ENCODE data around the gene EIF4G1.
"Not testable (repeated sequence)": the region's sequence is repeated elsewhere in the genome, so short reads cannot be mapped to it uniquely, and the experiment has no call there.

Gene EIF4G1

GRCh38 chr3:184339451-184340135 lies 25.2 kb downstream of the EIF4G1 start:
- H2AK5ac ChIP-seq (ENCODE audit: low read length, severe bottlenecking); H3K9me3 ChIP-seq (ENCODE audit: control insufficient read depth, low read length); H3K27ac ChIP-seq (ENCODE audit: low read length, poor library complexity, severe bottlenecking); H2BK5ac ChIP-seq (ENCODE audit: low read depth, low read length, poor library complexity, severe bottlenecking); H3K4ac ChIP-seq (ENCODE audit: low read depth in 1 of 2, low read length in 2 of 2); H3K27me3 ChIP-seq (ENCODE audit: control insufficient read depth in 1 of 2, insufficient read depth in 1 of 2, low read length in 2 of 2); H3K23ac ChIP-seq (ENCODE audit: low read length in 2 of 2); H2BK15ac ChIP-seq (ENCODE audit: low read depth, poor library complexity, severe bottlenecking); H2BK12ac ChIP-seq (ENCODE audit: low read length in 2 of 2); H3K14ac ChIP-seq (ENCODE audit: low read length in 2 of 2); H4K8ac ChIP-seq (ENCODE audit: low read length); H3K18ac ChIP-seq (ENCODE audit: low read depth in 1 of 2, low read length in 2 of 2); H2BK120ac ChIP-seq (ENCODE audit: low read depth, low read length); H3K4me2 ChIP-seq (ENCODE audit: low read length, poor library complexity, severe bottlenecking); H2AFZ ChIP-seq (ENCODE audit: low read depth, low read length); H4K91ac ChIP-seq (ENCODE audit: low read length): not testable (repeated sequence)
- whole genome bisulfite sequencing = 92% methylated on average over 19 of the region's 19 CpGs
- peak overlapping the region; percentile 90 for H3K9ac ChIP-seq (ENCODE audit: low read length)
- peak overlapping the region in 1 of 2 experiments; percentile 86 for H3K4me3 ChIP-seq (ENCODE audit: insufficient read depth in 1 of 2, low read depth in 1 of 2, low read length in 2 of 2)
- peaks cover 52% of the 10 kb centered on the region for H3K4me1 ChIP-seq (ENCODE audit: control insufficient read depth, insufficient read depth, low read depth, low read length)
- H3K36me3 ChIP-seq (ENCODE audit: control insufficient read depth in 1 of 2, insufficient read depth in 2 of 2, low read depth in 1 of 2, low read length in 2 of 2) = peaks cover 36 to 39% of the 10 kb centered on the region in 2 experiments
- peaks cover 26% of the 10 kb centered on the region for H3K79me1 ChIP-seq (replicated peaks; ENCODE audit: low read length, poor library complexity, severe bottlenecking)
- peak; percentile 65 for DNase-seq

GRCh38 chr3:184341925-184342324 lies 27.5 kb downstream of the EIF4G1 start:
- Histone ChIP-seq H3K4me2 (ENCODE audit: low read length, poor library complexity, severe bottlenecking) (no peak overlapping the region), H3K4ac (ENCODE audit: low read depth in 1 of 2, low read length in 2 of 2) (no peak overlapping the region), H2BK5ac (ENCODE audit: low read depth, low read length, poor library complexity, severe bottlenecking) (no peak overlapping the region), H3K36me3 (ENCODE audit: control insufficient read depth in 1 of 2, insufficient read depth in 2 of 2, low read depth in 1 of 2, low read length in 2 of 2) (peaks cover 38 to 40% of the 10 kb centered on the region in 2 experiments), H3K27me3 (ENCODE audit: control insufficient read depth in 1 of 2, insufficient read depth in 1 of 2, low read length in 2 of 2) (no peaks in the 10 kb centered on the region), H2BK15ac (ENCODE audit: low read depth, poor library complexity, severe bottlenecking) (no peak overlapping the region), H2BK120ac (ENCODE audit: low read depth, low read length) (no peak overlapping the region), H2AFZ (ENCODE audit: low read depth, low read length) (no peak overlapping the region), H3K14ac (ENCODE audit: low read length in 2 of 2) (no peak overlapping the region), H3K27ac (ENCODE audit: low read length, poor library complexity, severe bottlenecking) (no peak overlapping the region), H3K18ac (ENCODE audit: low read depth in 1 of 2, low read length in 2 of 2) (no peak overlapping the region), H3K79me1 (replicated peaks; ENCODE audit: low read length, poor library complexity, severe bottlenecking) (peaks cover 28% of the 10 kb centered on the region), H3K4me1 (ENCODE audit: control insufficient read depth, insufficient read depth, low read depth, low read length) (peaks cover 55% of the 10 kb centered on the region), H4K8ac (ENCODE audit: low read length) (no peak overlapping the region), H3K9ac (ENCODE audit: low read length) (no peak overlapping the region), H3K4me3 (ENCODE audit: insufficient read depth in 1 of 2, low read depth in 1 of 2, low read length in 2 of 2) (no peak overlapping the region), H4K91ac (ENCODE audit: low read length) (no peak overlapping the region), H2AK5ac (ENCODE audit: low read length, severe bottlenecking) (no peak overlapping the region), H2BK12ac (ENCODE audit: low read length in 2 of 2) (no peak overlapping the region), H3K9me3 (ENCODE audit: control insufficient read depth, low read length) (no peaks in the 10 kb centered on the region), H3K23ac (ENCODE audit: low read length in 2 of 2) (no peak overlapping the region)
- WGBS = 90% methylated on average over 7 of the region's 7 CpGs
- DNase-seq = no peak

GRCh38 chr3:184343200-184343876 lies 28.9 kb downstream of the EIF4G1 start:
- H3K18ac ChIP-seq (ENCODE audit: low read depth in 1 of 2, low read length in 2 of 2) = no peak overlapping the region
- H2BK12ac ChIP-seq (ENCODE audit: low read length in 2 of 2) = no peak overlapping the region
- H3K9me3 ChIP-seq (ENCODE audit: control insufficient read depth, low read length) = no peaks in the 10 kb centered on the region
- no peak overlapping the region for H3K4me2 ChIP-seq (ENCODE audit: low read length, poor library complexity, severe bottlenecking)
- no peak overlapping the region for H2BK5ac ChIP-seq (ENCODE audit: low read depth, low read length, poor library complexity, severe bottlenecking)
- H2AFZ ChIP-seq (ENCODE audit: low read depth, low read length) = no peak overlapping the region
- H3K27me3 ChIP-seq (ENCODE audit: control insufficient read depth in 1 of 2, insufficient read depth in 1 of 2, low read length in 2 of 2) = no peaks in the 10 kb centered on the region
- H3K36me3 ChIP-seq (ENCODE audit: control insufficient read depth in 1 of 2, insufficient read depth in 2 of 2, low read depth in 1 of 2, low read length in 2 of 2) = peaks cover 40 to 42% of the 10 kb centered on the region in 2 experiments
- H3K4me1 ChIP-seq (ENCODE audit: control insufficient read depth, insufficient read depth, low read depth, low read length) = peaks cover 55% of the 10 kb centered on the region
- H2BK120ac ChIP-seq (ENCODE audit: low read depth, low read length) = no peak overlapping the region
- no peak overlapping the region for H4K91ac ChIP-seq (ENCODE audit: low read length)
- H3K27ac ChIP-seq (ENCODE audit: low read length, poor library complexity, severe bottlenecking) = peak overlapping the region; percentile 46
- no peak overlapping the region for H3K23ac ChIP-seq (ENCODE audit: low read length in 2 of 2)
- no peak for DNase-seq
- no peak overlapping the region for H3K9ac ChIP-seq (ENCODE audit: low read length)
- H2BK15ac ChIP-seq (ENCODE audit: low read depth, poor library complexity, severe bottlenecking) = no peak overlapping the region
- no peak overlapping the region for H2AK5ac ChIP-seq (ENCODE audit: low read length, severe bottlenecking)
- H3K4ac ChIP-seq (ENCODE audit: low read depth in 1 of 2, low read length in 2 of 2) = no peak overlapping the region
- peaks cover 22% of the 10 kb centered on the region for H3K79me1 ChIP-seq (replicated peaks; ENCODE audit: low read length, poor library complexity, severe bottlenecking)
- 91% methylated on average over 5 of the region's 5 CpGs for WGBS
- H3K4me3 ChIP-seq (ENCODE audit: insufficient read depth in 1 of 2, low read depth in 1 of 2, low read length in 2 of 2) = no peak overlapping the region
- no peak overlapping the region for H4K8ac ChIP-seq (ENCODE audit: low read length)
- peak overlapping the region in 1 of 2 experiments; percentile 63 for H3K14ac ChIP-seq (ENCODE audit: low read length in 2 of 2)

- no peaks in the 10 kb centered on the region for H3K27me3 ChIP-seq (ENCODE audit: control insufficient read depth in 1 of 2, insufficient read depth in 1 of 2, low read length in 2 of 2)
- H4K91ac ChIP-seq (ENCODE audit: low read length) = no peak overlapping the region
- H3K4ac ChIP-seq (ENCODE audit: low read depth in 1 of 2, low read length in 2 of 2) = no peak overlapping the region
- H2AFZ ChIP-seq (ENCODE audit: low read depth, low read length) = no peak overlapping the region
- no peak overlapping the region for H3K14ac ChIP-seq (ENCODE audit: low read length in 2 of 2)
- H3K79me1 ChIP-seq (replicated peaks; ENCODE audit: low read length, poor library complexity, severe bottlenecking) = peaks cover 12% of the 10 kb centered on the region
- H3K4me1 ChIP-seq (ENCODE audit: control insufficient read depth, insufficient read depth, low read depth, low read length) = peaks cover 54% of the 10 kb centered on the region
- no peak overlapping the region for H3K23ac ChIP-seq (ENCODE audit: low read length in 2 of 2)
- H3K4me3 ChIP-seq (ENCODE audit: insufficient read depth in 1 of 2, low read depth in 1 of 2, low read length in 2 of 2) = no peak overlapping the region
- H2BK12ac ChIP-seq (ENCODE audit: low read length in 2 of 2) = no peak overlapping the region
- H2BK120ac ChIP-seq (ENCODE audit: low read depth, low read length) = no peak overlapping the region
- 92% methylated on average over 20 of the region's 24 CpGs for WGBS
- H3K9ac ChIP-seq (ENCODE audit: low read length) = no peak overlapping the region
- H3K4me2 ChIP-seq (ENCODE audit: low read length, poor library complexity, severe bottlenecking) = no peak overlapping the region
- peak overlapping the region; percentile 89 for H2AK5ac ChIP-seq (ENCODE audit: low read length, severe bottlenecking)
- peak overlapping the region in 1 of 2 experiments; percentile 46 for H3K18ac ChIP-seq (ENCODE audit: low read depth in 1 of 2, low read length in 2 of 2)
- peaks cover 37 to 42% of the 10 kb centered on the region in 2 experiments for H3K36me3 ChIP-seq (ENCODE audit: control insufficient read depth in 1 of 2, insufficient read depth in 2 of 2, low read depth in 1 of 2, low read length in 2 of 2)
- H4K8ac ChIP-seq (ENCODE audit: low read length) = no peak overlapping the region
- no peak for DNase-seq
- H3K27ac ChIP-seq (ENCODE audit: low read length, poor library complexity, severe bottlenecking) = no peak overlapping the region
- H3K9me3 ChIP-seq (ENCODE audit: control insufficient read depth, low read length) = no peaks in the 10 kb centered on the region
- no peak overlapping the region for H2BK15ac ChIP-seq (ENCODE audit: low read depth, poor library complexity, severe bottlenecking)
- H2BK5ac ChIP-seq (ENCODE audit: low read depth, low read length, poor library complexity, severe bottlenecking) = no peak overlapping the region
Observed at GRCh38 chr3:184344579-184345316, 30.3 kb downstream of the EIF4G1 start.

All from mesenchymal stem cell (in vitro differentiated cells and primary cell).